Smooth muscle cell (in vitro differentiated cells): ENCODE results near the gene ZFAND2A. TPM values are rescaled to one million over a fixed set of nuclear protein-coding genes. Genes with fewer than 3 reads are reported as not detected.

Experiments
- DNase-seq: peaks from one replicate; lab custom pipeline; 2025; ENCODE audit not compliant: unreplicated experiment; lab: John Stamatoyannopoulos, UW
- H2AFZ ChIP-seq: fragments of 200-600 bp; sonication (generic); 2 replicates; pipeline ENCODE4 v1.6.0; 2016; ENCODE audit warnings: antibody characterized with exemption, low read depth, mild to moderate bottlenecking
- H3F3A ChIP-seq: fragments of 200-600 bp; sonication (generic); 2 replicates; pipeline ENCODE4 v1.6.0; 2017; ENCODE audit warnings: antibody characterized with exemption, low read depth
- H3K27ac ChIP-seq: fragments of 200-600 bp; sonication (generic); 2 replicates; pipeline ENCODE4 v1.5.1; 2016; ENCODE audit warnings: low read depth, mild to moderate bottlenecking
- H3K27me3 ChIP-seq: fragments of 200-600 bp; sonication (generic); 2 replicates; pipeline ENCODE4 v1.6.1; 2016; ENCODE audit warnings: low read depth, mild to moderate bottlenecking
- H3K36me3 ChIP-seq: fragments of 200-600 bp; sonication (generic); 2 replicates; pipeline ENCODE4 v1.5.1; 2016; ENCODE audit warnings: low read depth
- H3K4me1 ChIP-seq: fragments of 200-600 bp; sonication (generic); 2 replicates; pipeline ENCODE4 v1.5.1; 2016; ENCODE audit warnings: low read depth
- H3K4me2 ChIP-seq: fragments of 200-600 bp; sonication (generic); 2 replicates; pipeline ENCODE4 v1.6.0; 2016; ENCODE audit warnings: mild to moderate bottlenecking
- H3K4me3 ChIP-seq: fragments of 200-600 bp; sonication (generic); 2 replicates; pipeline ENCODE4 v1.5.1; 2016; ENCODE audit warnings: mild to moderate bottlenecking
- H3K79me2 ChIP-seq: fragments of 200-600 bp; sonication (generic); 2 replicates; pipeline ENCODE4 v1.6.0; 2016; ENCODE audit warnings: low read depth, mild to moderate bottlenecking
- H3K9ac ChIP-seq: fragments of 200-600 bp; sonication (generic); 2 replicates; pipeline ENCODE4 v1.6.0; 2016; ENCODE audit warnings: low read depth
- H3K9me3 ChIP-seq: fragments of 200-600 bp; sonication (generic); replicated peaks from 2 replicates; pipeline ENCODE4 v1.5.1; 2016; ENCODE audit warnings: low read depth
- H4K20me1 ChIP-seq: fragments of 200-600 bp; sonication (generic); 2 replicates; pipeline ENCODE4 v1.6.0; 2016; ENCODE audit warnings: low read depth
- whole genome bisulfite sequencing: methylation state at CpG from one replicate; pipeline ENCODE4 v1.1.7; 2016; ENCODE audit warnings: low lambda C conversion rate; 5-methylcytosine and 5-hydroxymethylcytosine counted together
- polyA plus RNA-seq: library from polyadenylated mRNA; unstranded; fragments of >200 nt; fragmentation: Nextera tagmentation; extraction: Ambion mirVana; gene quantifications from 2 replicates; pipeline ENCODE4 v1.2.1, GENCODE V29; 2016
- total RNA-seq: library from RNA; depleted of rRNA; stranded (reverse); fragments of >200 nt; gene quantifications from 2 replicates; pipeline ENCODE4 v1.2.3, GENCODE V29; 2014
- TF ChIP-seq, protein P1 (sequence below): fragments of 200-600 bp; sonication (generic); IDR thresholded peaks from 2 replicates; pipeline ENCODE4 v1.5.1; 2017; ENCODE audit warnings: borderline replicate concordance, mild to moderate bottlenecking, antibody characterized with exemption; ENCODE audit not compliant: insufficient read depth, poor library complexity, severe bottlenecking

ZFAND2A gene
- total and polyA plus RNA-seq, 2 experiments from 2014 or later, result 16.2 to 29.9 TPM

GRCh38 chr7:1140476-1141104 lies 19.4 kb downstream of the ZFAND2A start:
- Histone ChIP-seq H2AFZ (no peak overlapping the region), H3K27me3 (no peaks in the 10 kb centered on the region), H3K27ac (no peak overlapping the region), H3K9me3 (no peaks in the 10 kb centered on the region), H3K4me2 (no peak overlapping the region), H3K4me3 (no peak overlapping the region), H4K20me1 (no peaks in the 10 kb centered on the region), H3K79me2 (peaks cover 12% of the 10 kb centered on the region), H3F3A (no peaks in the 10 kb centered on the region), H3K9ac (no peak overlapping the region), H3K4me1 (peaks cover 11% of the 10 kb centered on the region), H3K36me3 (no peaks in the 10 kb centered on the region)
- TF ChIP-seq, protein P1, sequence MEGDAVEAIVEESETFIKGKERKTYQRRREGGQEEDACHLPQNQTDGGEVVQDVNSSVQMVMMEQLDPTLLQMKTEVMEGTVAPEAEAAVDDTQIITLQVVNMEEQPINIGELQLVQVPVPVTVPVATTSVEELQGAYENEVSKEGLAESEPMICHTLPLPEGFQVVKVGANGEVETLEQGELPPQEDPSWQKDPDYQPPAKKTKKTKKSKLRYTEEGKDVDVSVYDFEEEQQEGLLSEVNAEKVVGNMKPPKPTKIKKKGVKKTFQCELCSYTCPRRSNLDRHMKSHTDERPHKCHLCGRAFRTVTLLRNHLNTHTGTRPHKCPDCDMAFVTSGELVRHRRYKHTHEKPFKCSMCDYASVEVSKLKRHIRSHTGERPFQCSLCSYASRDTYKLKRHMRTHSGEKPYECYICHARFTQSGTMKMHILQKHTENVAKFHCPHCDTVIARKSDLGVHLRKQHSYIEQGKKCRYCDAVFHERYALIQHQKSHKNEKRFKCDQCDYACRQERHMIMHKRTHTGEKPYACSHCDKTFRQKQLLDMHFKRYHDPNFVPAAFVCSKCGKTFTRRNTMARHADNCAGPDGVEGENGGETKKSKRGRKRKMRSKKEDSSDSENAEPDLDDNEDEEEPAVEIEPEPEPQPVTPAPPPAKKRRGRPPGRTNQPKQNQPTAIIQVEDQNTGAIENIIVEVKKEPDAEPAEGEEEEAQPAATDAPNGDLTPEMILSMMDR, result no peak
- WGBS, result 89% methylated on average over 4 of the region's 4 CpGs
- DNase-seq, result no peak

DNA sequence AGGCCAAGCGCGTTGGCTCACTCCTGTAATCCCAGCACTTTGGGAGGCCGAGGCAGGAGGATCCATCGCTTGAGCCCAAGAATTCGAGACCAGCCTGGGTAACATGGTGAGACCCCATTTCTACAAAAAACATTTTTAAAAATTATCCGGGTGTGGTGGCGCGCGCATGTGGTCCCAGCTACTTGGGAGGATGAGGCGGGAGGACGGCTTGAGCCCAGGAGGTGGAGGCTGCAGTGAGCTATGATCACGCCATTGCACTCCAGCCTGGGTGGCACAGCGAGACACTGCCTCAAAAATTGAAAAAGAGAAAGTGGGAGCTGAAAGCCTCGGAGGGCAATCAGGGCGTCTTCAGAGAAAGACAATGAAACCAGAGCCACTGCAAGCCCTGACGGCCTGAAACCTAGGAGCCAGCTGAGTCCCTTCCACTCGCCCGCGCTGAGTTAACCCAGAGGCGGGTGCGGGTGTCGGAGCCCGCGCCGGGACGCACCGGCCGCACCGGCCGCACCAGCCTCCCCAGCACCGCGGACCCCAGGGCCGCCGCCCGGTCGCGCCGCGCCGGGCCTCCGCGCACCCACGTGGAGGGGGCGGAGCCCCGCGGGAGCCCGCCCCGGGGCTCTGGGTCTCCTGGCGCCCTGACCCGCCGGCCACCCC lies 22.4 kb downstream of the ZFAND2A start:
- Histone ChIP-seq H3K27ac (peak overlapping the region; percentile 71), H3K27me3 (no peaks in the 10 kb centered on the region), H4K20me1 (no peaks in the 10 kb centered on the region), H3K79me2 (peaks cover 12% of the 10 kb centered on the region), H3K4me3 (peak overlapping the region; percentile 72), H3K4me2 (peak overlapping the region; percentile 96), H3F3A (no peaks in the 10 kb centered on the region), H3K36me3 (no peaks in the 10 kb centered on the region), H2AFZ (peak overlapping the region; percentile 87), H3K9ac (peak overlapping the region; percentile 79), H3K9me3 (no peaks in the 10 kb centered on the region), H3K4me1 (peaks cover 11% of the 10 kb centered on the region)
- DNase-seq, result no peak
- WGBS, result 12% methylated on average over 38 of the region's 51 CpGs
- TF ChIP-seq, protein P1, result no peak

DNA sequence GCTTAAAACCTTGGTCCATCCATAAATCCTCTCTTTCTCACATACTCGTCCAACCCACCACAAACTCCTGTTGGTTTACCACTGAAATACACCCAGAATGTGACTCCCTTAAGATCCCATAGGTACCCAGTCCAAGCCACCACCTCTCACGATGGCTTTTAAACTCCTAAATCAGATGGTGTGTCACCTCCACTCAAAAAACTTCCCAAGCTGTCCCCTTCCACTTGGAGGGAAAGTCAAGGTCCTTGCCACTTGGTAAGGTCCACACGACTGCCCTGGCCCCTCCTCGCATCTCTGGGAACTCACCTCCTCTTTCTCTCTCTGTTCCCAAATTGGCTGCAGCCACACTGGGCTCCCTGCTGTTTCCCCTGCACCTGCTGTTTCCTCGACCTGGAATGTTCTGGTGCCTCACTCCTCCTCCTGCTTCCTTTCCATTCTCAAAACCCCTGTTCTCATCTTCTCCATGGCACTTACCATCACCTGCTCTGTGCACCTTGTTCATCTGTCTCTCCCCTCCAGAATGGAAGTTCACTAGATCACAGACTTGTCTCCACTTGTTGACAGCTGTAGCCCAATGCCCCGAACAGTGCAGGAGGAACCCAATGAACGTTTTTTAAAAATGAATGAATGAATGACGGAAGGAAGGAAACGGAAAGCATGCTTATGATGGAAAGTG lies 23.0 kb downstream of the ZFAND2A start:
- no peak overlapping the region for H3K27ac ChIP-seq
- no peak for DNase-seq
- TF ChIP-seq, protein P1, result no peak
- no peaks in the 10 kb centered on the region for H4K20me1 ChIP-seq
- peak overlapping the region; percentile 72 for H3K4me3 ChIP-seq
- no peaks in the 10 kb centered on the region for H3F3A ChIP-seq
- H3K27me3 ChIP-seq, result no peaks in the 10 kb centered on the region
- H2AFZ ChIP-seq, result peak overlapping the region; percentile 87
- H3K4me2 ChIP-seq, result peak overlapping the region; percentile 96
- H3K9me3 ChIP-seq, result no peaks in the 10 kb centered on the region
- 33% methylated on average over 9 of the region's 9 CpGs for WGBS
- no peaks in the 10 kb centered on the region for H3K36me3 ChIP-seq
- peaks cover 11% of the 10 kb centered on the region for H3K4me1 ChIP-seq
- H3K79me2 ChIP-seq, result peaks cover 12% of the 10 kb centered on the region
- peak overlapping the region; percentile 79 for H3K9ac ChIP-seq
